Uterine smooth muscle cell (primary cell): ENCODE data around the gene ZNF628. TPM values are rescaled to one million over a fixed set of nuclear protein-coding genes. Genes with fewer than 3 reads are reported as not detected.

Source experiments
- total RNA-seq: library from RNA; depleted of rRNA; stranded (reverse); fragments of >200 nt; gene quantifications from 2 replicates; pipeline ENCODE4 v1.2.3, GENCODE V29; 2014

The ZNF628 gene
- 1.5 and 1.9 TPM in 2 replicates for total RNA-seq

GRCh38 chr19:55476100-55476775 is at the start of gene ZNF628:
TSS of gene ZNF628 (plus strand) at chr19:55476617. CDS start at chr19:55479911, 3,294 bp downstream.

GRCh38 chr19:55443045-55443823 is 33.2 kb upstream of the ZNF628 start, which contains the start of gene SHISA7:
TSS of gene SHISA7 (minus strand) at chr19:55443300. CDS start at chr19:55442863, 437 bp downstream.

GRCh38 chr19:55461259-55461973 is 15.0 kb upstream of the ZNF628 start, which contains the start of gene ISOC2:
TSS of gene ISOC2 (minus strand) at chr19:55461642. CDS start at chr19:55456486, 5,156 bp downstream.

GRCh38 chr19:55464662-55465054 is 11.8 kb upstream of the ZNF628 start, which contains the start of gene C19orf85:
TSS of gene C19orf85 (minus strand) at chr19:55464751. CDS start at chr19:55464554, 197 bp downstream.

GRCh38 chr19:55484593-55485438 is 8.4 kb downstream of the ZNF628 start, which contains the start of gene NAT14:
TSS of gene NAT14 (plus strand) at chr19:55485188. CDS start at chr19:55485709, 521 bp downstream.

GRCh38 chr19:55487924-55488687 is 11.7 kb downstream of the ZNF628 start, which contains the start of gene SSC5D:
TSS of gene SSC5D (plus strand) at chr19:55488436. CDS start at chr19:55488590, 154 bp downstream.

Other genes with a start within 250 kb of the ZNF628 start
- gene TMEM86B, start 247.9 kb upstream of the ZNF628 start, total RNA-seq, result 1.6 and 1.7 TPM in 2 replicates
- gene PPP6R1, start 217.6 kb upstream of the ZNF628 start, total RNA-seq, result 34.7 and 45.9 TPM in 2 replicates
- gene HSPBP1, start 196.5 kb upstream of the ZNF628 start, total RNA-seq, result 32.7 and 45.6 TPM in 2 replicates
- gene BRSK1, start 192.6 kb upstream of the ZNF628 start, total RNA-seq, result 7.0 and 9.2 TPM in 2 replicates
- gene TMEM150B, start 151.3 kb upstream of the ZNF628 start, total RNA-seq, result not detected in 2 replicates
- gene KMT5C, start 136.7 kb upstream of the ZNF628 start, total RNA-seq, result 6.5 and 12.1 TPM in 2 replicates
- gene COX6B2, start 121.9 kb upstream of the ZNF628 start, total RNA-seq, result not detected in 2 replicates
- gene GARIN5B, start 113.4 kb upstream of the ZNF628 start, total RNA-seq, result not detected in 2 replicates
- gene IL11, start 106.2 kb upstream of the ZNF628 start, total RNA-seq, result 6.9 and 8.5 TPM in 2 replicates
- 0.37 TPM in 1 of 2 replicates, not detected in the other for gene TMEM190, start 99.8 kb upstream of the ZNF628 start, total RNA-seq
- 0.33 and 0.75 TPM in 2 replicates for gene TMEM238, start 92.3 kb upstream of the ZNF628 start, total RNA-seq
- gene RPL28, start 90.7 kb upstream of the ZNF628 start, total RNA-seq, result 393 and 410 TPM in 2 replicates
- 268 and 487 TPM in 2 replicates for gene UBE2S, start 68.8 kb upstream of the ZNF628 start, total RNA-seq
- not detected in 2 replicates for gene SHISA7, start 33.3 kb upstream of the ZNF628 start, total RNA-seq
- gene ISOC2, start 15.0 kb upstream of the ZNF628 start, total RNA-seq, result 52.5 and 63.2 TPM in 2 replicates
- not detected in 2 replicates for gene C19orf85, start 11.9 kb upstream of the ZNF628 start, total RNA-seq
- gene NAT14, start 8.6 kb downstream of the ZNF628 start, total RNA-seq, result 19.1 and 29.9 TPM in 2 replicates
- gene SSC5D, start 11.8 kb downstream of the ZNF628 start, total RNA-seq, result 22.4 and 38.0 TPM in 2 replicates
- gene SBK2, start 60.5 kb downstream of the ZNF628 start, total RNA-seq, result 0.11 and 1.5 TPM in 2 replicates
- 0.12 TPM in 1 of 2 replicates, not detected in the other for gene SBK3, start 68.9 kb downstream of the ZNF628 start, total RNA-seq
- gene ZNF579, start 104.2 kb downstream of the ZNF628 start, total RNA-seq, result 3.8 and 5.9 TPM in 2 replicates
- gene FIZ1, start 122.9 kb downstream of the ZNF628 start, total RNA-seq, result 2.7 and 3.0 TPM in 2 replicates
- gene ZNF524, start 123.7 kb downstream of the ZNF628 start, total RNA-seq, result 7.7 and 9.9 TPM in 2 replicates
- 1.00 and 1.2 TPM in 2 replicates for gene ZNF865, start 129.0 kb downstream of the ZNF628 start, total RNA-seq
- 4.4 and 5.4 TPM in 2 replicates for gene ZNF784, start 147.9 kb downstream of the ZNF628 start, total RNA-seq
- gene ZNF580, start 164.4 kb downstream of the ZNF628 start, total RNA-seq, result 4.1 and 4.2 TPM in 2 replicates
- 12.3 and 22.5 TPM in 2 replicates for gene ZNF581, start 167.0 kb downstream of the ZNF628 start, total RNA-seq
- gene CCDC106, start 171.6 kb downstream of the ZNF628 start, total RNA-seq, result 2.5 and 8.5 TPM in 2 replicates
- 117 and 168 TPM in 2 replicates for gene U2AF2, start 178.4 kb downstream of the ZNF628 start, total RNA-seq
- 79.4 and 112 TPM in 2 replicates for gene EPN1, start 198.6 kb downstream of the ZNF628 start, total RNA-seq